Mesenteric fat pad (tissue), 1 donor: ENCODE data around the gene HIVEP3. TPM values are rescaled to one million over a fixed set of nuclear protein-coding genes. Genes with fewer than 3 reads are reported as not detected.
"Not testable (repeated sequence)": the region's sequence is repeated elsewhere in the genome, so short reads cannot be mapped to it uniquely, and the experiment has no call there.

ENCODE experiments used
- DNase-seq: peaks from one replicate; pipeline ENCODE4 v3.0.0-alpha.2; 2020; ENCODE audit warnings: low spot score
- total RNA-seq: library from RNA; stranded (reverse); fragmentation: NEBNext Ultra II Directional; extraction: Animal tissue kit (Norgen Biotek cat#: 25700); gene quantifications from one replicate; pipeline ENCODE4 v1.2.1, GENCODE V29; 2021
- donor health status: DM: yes; HTN: yes; CAD: no.

Gene HIVEP3
- total RNA-seq, 1 donor from 2014 or later, result 19.9 TPM

DNA sequence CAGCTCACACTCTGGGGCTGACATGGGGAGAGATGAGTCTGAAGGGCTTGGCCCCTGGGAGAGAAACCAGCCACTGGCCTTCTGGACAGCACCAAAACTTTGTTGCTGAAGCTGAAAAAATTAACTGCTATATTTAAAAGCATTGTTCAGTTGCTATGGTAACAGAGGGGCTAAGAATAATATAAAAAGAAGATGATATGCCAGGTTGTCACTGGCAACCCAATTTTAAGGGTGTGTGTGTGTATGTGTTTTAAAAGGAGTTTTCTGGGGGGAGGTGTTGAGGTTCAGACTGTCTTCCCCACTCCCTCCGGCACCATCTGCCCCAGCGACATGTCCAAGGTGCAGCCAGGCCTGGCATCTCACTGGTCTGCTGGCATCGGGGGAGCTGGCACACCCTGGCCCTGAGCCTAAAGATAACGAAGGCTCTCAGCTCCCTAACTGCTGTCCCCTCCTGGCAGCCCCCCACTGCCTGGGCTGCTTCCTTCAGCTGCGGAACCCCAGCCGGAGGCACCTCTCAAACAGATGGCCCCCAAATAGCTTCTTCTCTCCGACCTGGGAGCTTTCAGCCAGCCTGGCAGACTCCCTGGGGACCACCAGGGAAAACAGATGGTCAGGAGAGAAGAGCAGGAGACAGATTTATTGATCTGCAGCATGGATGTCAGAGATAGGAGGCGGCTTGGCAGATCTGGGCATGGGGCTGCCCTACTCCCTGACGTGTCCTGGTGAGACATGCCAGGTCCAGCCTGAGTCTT, 203.9 kb downstream of the HIVEP3 start:
- DNase-seq, result no peak

DNA sequence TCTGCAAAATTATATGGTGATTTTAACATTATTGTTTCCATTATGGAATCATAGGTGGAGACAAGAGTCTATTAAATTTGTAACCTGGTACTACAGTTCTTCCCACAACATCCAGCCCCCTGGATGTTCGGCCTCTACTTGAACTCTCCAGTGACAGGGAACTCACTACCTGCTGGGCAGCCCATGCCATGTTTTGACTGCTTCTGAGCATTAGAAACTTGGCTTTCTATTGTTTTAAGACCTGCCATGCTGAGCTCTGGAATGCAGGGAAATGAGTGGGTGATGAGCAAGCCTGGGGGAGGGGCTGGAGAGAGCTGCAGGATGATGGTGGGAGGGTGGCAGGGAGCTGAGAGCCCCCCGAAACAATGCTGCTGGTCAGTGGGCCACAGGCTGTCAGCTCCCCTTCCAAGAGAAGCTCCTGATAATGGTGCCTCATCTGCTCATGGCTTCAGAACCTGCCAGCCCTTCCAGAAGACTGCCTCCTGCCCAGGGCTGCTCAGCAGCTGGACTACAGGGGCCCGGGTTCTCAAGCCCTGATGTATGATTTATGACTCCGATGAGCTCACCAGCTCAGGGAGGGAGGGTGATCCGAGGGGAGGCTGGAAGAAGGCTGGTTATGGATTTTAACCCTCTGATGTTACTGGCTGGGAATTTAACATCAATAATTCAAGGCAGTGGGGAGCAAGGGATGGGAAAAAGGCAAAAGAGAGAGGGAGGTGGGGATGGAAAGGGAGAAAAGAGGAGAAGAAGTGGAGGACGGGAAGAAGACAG, 205.0 kb downstream of the HIVEP3 start:
- DNase-seq, result no peak

DNA sequence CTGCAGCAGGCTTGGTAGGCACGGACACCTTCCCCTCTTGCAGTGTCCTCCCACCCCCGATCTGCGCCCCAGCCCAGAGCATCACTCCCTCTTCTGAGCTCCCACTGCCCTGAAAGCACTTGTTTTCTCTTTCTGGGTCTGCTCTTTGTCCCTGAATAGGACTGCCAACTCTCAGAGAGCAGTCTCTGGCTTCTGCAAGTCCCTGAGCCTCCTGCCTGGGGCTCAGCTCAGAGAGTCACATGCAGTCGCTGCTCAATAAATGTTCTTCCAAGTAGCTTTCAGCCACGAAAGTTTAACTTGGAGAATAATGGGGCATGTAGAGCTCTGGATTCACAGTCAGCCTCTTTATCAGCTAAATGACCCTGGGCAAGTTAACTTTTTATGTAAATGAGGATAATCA, 205.6 kb downstream of the HIVEP3 start:
- DNase-seq, result no peak

DNA sequence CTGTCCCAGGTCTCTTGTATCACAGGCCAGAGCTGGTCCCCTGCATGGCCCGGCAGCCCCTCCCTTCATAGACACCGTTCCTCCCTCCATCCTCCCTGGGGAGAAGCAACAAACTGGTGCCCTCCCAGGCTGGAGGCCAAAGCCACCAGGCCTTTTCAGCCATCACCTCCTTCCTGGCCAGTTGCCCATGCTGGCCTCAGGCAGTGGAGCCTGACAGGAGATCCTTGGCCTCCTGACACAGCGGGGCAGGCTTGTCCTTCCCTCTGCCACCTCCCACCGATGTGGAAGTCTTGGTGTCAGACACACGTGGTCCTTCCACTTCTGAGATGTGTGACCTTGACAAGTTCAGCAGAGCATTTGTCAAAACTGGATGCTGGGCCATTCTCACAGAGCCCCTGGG, 206.0 kb downstream of the HIVEP3 start:
- DNase-seq, result no peak

GRCh38 chr1:41712081-41712480, 206.6 kb downstream of the HIVEP3 start:
- DNase-seq, result no peak

- DNase-seq, result no peak
Observed at GRCh38 chr1:41711581-41711980, 207.1 kb downstream of the HIVEP3 start.

DNA sequence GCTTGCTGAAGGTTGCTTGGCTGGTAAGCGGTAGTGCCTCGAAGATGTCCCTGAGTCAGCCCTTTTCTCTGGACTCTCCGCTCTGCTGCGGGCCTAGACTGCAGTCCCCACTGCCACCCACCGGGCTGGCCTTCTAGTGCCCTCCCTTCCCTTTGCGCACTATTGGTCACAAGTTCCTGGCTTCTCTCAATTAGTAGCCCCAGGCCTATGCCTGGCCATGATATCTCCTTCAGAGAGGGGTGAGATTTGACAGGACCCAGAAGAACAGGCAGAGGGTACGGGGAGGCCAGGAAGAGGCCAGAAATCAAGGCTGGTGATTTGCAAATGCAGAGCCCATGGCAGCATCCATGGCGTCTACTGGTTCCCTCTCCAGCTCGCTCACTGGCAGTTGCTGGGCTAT, 207.7 kb downstream of the HIVEP3 start:
- DNase-seq, result no peak

- no peak for DNase-seq
Observed at GRCh38 chr1:41709873-41710272, 208.8 kb downstream of the HIVEP3 start.

DNA sequence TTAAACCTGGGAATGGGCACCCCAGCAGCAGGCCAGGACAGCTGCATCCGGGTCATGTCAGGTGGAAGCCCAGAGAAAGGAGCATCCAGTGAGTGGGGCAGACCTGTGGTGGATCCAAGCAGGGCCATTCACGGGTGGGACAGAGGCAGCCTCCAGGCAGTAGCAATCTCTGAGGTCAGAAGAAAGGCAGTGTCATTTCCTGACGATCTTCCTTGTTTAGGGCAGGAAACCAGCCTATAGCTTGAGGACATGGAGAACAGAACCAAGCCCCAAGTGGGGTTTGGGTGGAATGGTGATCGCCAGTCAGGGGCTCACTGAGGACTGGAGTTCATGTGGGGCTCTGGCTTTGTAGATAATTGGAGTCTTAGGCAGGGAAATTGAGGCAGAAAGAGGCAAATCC, 209.4 kb downstream of the HIVEP3 start:
- no peak for DNase-seq

GRCh38 chr1:41708332-41708731, 210.4 kb downstream of the HIVEP3 start:
- no peak for DNase-seq

DNA sequence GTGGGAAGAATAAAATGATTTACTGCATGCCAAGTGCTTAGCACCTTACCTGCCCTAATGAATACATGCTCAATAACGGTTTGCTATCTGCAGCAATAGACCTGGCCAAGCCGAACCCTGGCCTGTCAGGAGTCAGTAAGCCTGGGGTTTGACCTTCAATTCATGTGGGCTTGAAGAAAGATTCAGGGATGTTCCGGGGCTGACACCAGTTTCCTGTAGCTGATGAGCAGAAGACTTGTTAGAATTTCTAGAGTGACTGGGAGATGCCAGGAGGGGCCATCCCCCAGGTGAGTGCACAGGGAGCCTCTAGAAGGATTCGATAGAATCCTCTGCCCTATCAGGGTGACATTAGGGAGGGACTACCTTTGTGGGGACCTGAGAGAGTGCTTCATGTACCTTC, 210.9 kb downstream of the HIVEP3 start:
- no peak for DNase-seq

- no peak for DNase-seq
Observed at GRCh38 chr1:41705798-41706197, 212.9 kb downstream of the HIVEP3 start.

GRCh38 chr1:41704196-41704595, 214.5 kb downstream of the HIVEP3 start:
- no peak for DNase-seq

DNA sequence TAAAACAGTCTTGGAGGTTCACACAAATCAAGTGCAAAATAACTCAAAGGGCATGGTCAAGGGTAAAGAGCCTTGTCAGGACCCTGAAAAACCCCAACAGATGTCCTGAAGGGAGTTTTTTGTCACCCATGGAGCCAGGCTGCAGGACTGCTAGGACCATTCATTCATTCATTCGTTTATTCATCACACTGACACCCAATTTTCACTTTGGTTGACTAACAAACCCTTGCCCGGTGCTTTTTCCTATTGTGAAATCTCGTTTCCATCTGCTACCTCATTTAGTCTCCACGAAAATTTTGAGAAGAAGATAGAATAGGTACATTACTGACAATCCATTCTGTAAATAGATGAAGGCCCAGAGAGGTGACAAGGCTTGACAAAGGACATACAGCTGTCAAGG, 216.0 kb downstream of the HIVEP3 start:
- no peak for DNase-seq

- DNase-seq, result no peak
Observed at GRCh38 chr1:41700986-41701535, 217.7 kb downstream of the HIVEP3 start.

- DNase-seq, result no peak
Observed at GRCh38 chr1:41700581-41700980, 218.1 kb downstream of the HIVEP3 start.

DNA sequence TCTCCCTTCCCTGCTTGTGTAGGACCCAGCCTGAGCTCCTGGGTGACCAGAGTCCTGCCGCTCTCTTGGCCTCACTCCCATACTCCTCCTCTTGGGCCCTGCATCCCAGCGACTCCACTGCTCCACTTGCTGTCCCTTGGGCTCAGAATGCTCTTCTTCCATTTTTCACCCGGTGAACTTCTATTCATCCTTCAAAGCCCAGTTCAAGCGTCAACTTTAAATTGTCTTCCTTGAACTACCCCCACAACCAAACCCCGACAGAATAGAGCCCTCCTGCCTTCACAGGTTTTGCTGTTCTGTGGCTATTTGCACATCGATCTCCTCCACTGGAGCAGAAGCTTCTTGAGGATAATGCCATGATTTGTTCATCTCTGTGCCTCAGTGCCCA, 218.9 kb downstream of the HIVEP3 start:
- no peak for DNase-seq

DNA sequence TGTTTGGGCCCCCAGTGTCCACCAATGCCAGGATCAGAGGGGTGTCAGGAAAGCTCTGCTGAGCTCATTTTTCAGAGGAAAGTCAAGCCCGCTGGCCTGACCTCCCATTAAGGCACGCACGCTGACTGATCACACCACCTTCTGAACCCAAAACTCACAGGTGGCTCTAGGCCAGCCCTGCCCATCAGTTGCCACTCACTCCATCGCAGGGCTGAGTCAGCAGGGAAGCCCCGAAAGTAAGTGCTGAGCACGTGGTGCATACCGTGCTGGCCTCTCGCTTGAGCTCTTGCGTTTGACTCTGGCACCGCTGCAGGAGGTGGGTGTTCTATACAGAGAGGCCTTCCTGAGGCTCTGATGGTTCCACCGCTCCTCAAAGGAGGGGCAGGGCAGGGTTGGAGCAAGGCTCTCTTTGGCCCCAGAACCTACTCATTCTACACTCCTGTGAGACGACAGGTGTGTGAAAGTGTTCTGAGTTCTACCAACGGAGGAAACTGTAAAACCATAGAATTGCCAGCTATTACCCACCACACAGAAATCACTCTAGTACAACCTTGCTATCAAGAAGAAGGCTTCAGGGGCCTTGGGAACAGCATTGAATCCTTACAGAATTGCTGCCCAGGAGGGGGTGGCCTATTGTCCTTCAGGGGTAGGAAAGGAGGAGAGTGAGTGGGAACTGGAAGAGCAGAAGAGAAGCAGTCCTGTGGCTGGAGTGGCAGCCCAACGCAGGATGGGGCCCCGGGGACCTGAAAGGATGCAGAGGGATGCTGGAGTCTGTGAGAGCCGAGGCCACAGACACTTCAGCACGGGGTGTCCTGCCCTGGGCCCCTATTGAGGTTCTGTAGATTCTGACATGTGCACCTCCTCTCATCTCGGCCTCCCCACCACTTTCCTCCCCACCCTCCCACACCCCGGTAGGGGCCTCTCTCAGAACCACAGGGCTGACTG, 219.5 kb downstream of the HIVEP3 start:
- no peak for DNase-seq

GRCh38 chr1:41696381-41696780, 222.3 kb downstream of the HIVEP3 start:
- no peak for DNase-seq

DNA sequence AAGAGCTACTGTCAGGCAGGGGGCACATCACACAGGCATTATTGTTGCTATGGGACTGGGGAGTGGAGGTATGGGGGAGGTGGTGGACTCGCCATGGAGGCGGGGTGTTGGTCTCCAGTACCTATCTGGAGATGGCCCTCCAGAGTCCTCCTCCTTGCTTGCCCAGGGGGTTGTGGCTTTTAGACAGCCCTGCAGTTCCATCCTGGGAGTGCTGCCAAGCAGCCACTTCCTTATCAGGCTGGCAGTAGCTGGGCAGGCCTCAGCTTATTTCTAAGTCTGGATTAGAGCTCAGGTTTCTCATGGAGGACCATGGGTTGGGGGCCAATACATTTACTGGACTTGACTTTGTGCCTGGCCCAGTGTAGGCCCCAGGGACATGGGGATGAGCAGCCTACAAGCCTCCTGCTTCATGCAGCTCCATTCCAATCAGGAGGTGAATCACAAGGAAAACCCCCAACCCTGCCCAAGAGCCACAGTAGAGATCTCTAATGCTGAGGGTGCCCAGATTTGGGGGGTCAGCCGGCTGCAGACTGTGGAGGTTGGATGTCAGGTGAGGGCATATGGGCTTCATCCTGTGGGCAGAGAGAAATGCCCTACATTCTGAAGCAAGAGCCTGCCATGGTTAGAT, 223.5 kb downstream of the HIVEP3 start:
- no peak for DNase-seq

DNA sequence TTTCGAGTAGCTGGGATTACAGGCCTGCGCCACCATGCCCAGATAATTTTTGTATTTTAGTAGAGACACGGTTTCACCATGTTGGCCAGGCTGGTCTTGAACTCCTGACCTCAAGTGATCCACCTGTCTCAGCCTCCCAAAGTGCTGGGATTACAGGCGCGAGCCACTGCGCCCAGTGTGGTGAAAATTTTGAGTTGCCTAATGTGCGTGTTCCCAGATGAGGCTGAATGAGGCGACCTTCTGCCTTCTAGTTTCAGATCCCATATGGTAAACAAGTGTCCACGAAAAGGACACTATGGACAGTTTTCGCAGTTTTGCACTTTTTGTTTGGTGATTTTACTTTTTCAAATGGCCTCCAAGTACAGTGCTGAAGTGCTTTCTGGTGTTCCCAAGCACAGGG, 226.8 kb downstream of the HIVEP3 start:
- not testable (repeated sequence) for DNase-seq
